ENCODE data around the gene COIL. TPM values are rescaled to one million over a fixed set of nuclear protein-coding genes. Genes with fewer than 3 reads are reported as not detected.

COIL gene
- total RNA-seq, 1 donor from 2014 or later, result 21.6 TPM

DNA sequence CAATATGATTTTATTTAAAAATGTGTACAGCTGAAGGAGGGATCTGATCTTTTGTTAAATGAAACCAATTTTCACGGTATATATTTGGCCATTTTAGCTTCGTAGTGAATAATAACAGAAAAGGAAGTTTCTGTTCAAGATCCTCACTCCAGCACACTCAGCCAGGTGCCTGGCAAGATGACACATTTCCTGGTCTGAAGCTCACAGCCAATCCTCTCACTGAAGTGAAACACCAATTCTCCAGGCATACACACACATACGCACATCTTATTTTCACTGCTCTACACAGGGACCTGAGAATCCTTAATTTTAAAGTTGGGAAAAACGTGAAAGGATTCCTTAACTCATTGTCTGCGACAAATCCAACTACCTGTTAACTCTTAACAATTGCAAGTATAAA is 22.6 kb downstream of the COIL start:
- intact Hi-C loops (cut with micrococcal nuclease), result loop anchor here (10.0 kb wide), 1 partner anchor 343 kb away; the partner anchor contains the start of gene NOG

- intact Hi-C loops (cut with micrococcal nuclease), result loop anchor here (10.0 kb wide), 1 partner anchor 343 kb away; the partner anchor contains the start of gene NOG
Measured at GRCh38 chr17:56937687-56938086, 23.2 kb downstream of the COIL start.

DNA sequence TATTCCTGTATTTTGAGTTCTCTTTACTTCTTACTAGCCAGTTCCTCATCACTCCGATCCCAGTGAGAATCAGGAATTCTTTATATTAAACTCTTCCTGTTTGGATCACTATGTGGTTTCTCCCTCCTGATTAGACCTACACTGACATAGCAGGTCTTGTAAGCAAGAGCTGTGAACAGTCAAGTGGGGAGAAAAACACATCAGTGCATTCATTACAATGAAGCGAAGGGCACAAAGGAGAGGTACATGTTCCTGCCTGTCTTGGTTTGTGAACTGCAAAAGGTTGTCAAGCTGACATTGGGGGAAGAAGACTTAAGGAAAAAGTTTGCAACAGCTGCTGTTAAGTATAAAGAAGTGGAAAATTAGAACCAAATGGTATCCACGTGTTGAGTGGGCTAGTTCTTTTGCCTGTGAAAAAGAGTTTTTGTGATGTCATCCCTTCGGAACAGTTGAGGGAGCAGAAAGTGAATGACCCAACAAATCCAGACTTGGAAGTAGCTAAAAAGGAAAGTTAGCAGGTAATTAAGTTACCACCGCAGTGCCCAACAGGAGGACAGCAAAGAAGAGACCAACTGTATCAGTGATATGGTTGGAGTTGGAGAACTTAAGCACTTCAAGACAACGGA is 24.0 kb downstream of the COIL start:
- intact Hi-C loops (cut with micrococcal nuclease), result loop anchor here (10.0 kb wide), 1 partner anchor 342 kb away; the partner anchor contains the start of gene NOG

DNA sequence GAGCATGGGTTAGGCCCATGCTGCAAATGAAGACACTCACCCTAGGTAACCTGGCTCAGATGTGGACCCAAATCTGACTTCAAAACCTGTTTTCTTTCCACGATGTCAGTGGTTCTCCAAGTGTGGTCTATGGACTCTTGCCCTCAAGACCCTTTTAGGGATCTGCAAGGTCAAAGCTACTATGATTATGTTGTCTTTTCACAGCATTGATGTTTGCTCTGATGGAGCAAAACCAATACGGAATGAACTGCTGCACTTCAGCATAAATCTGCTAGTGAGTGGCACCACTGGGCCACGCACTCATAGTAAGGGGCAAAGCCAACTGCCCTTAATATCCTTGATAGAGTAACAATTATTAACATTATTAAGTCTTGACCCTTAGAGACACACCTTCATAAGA is 25.4 kb downstream of the COIL start:
- intact Hi-C loops (cut with micrococcal nuclease), result loop anchor here (10.0 kb wide), 1 partner anchor 341 kb away; the partner anchor contains the start of gene NOG

- intact Hi-C loops (cut with micrococcal nuclease), result loop anchor here (10.0 kb wide), 1 partner anchor 339 kb away; the partner anchor contains the start of gene NOG
Measured at GRCh38 chr17:56934280-56934679, 26.6 kb downstream of the COIL start.

GRCh38 chr17:56933868-56934267 is 27.0 kb downstream of the COIL start:
- intact Hi-C loops (cut with micrococcal nuclease), result loop anchor here (10.0 kb wide), 1 partner anchor 339 kb away; the partner anchor contains the start of gene NOG

DNA sequence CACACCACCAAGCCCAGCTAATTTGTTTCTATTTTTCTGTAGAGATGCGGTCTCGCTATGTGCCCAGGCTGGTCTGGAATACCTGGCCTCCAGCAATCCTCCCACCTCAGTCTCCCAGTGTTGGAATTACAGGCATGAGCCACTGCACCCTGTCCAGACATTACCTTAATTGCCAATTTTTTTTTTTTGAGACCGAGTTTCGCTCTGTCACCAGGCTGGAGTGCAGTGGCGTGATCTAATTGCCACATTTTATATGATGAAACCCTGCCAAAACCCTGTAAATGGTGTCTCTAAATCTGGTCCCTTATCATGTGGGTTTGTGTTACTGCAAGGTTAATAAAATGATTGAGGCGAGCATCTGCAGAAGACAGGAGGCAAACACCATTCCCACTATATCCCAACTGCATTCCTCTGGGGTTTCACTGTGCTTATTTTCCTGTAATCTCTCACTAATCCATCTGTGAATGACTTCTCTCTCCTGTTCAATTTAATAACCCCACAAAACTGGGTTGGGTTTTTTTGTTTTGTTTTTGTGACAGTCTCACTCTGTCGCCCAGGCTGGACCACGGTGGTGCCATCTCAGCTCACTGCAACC is 27.6 kb downstream of the COIL start:
- intact Hi-C loops (cut with micrococcal nuclease), result loop anchor here (10.0 kb wide), 1 partner anchor 338 kb away; the partner anchor contains the start of gene NOG

DNA sequence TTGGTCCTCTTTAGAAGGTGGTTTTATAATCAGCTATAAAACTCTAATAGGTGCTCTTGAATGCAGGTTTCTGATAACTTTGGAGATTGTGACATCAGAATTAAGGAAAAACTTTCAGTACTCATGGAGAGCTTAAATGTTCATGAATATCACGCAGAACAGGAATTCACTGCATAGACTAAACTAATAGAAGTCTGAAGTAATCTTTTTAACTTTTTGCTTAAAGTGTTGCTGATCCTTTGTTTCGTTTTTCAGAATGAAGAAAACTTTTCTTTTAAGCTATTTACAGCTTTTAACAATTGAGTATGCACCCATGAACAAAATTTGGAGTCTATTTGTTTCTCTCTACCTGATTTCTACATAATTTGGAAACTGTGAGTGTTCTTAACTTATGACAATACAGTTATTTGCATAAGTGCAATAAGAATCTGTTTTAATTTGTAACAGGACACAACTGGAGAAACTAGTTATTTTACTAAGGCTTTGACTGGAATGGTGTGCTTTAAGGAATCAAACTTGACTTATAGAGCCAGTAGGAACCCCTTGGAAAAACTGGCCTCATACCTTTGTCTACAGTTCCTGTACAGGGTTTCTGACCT is 30.0 kb downstream of the COIL start:
- intact Hi-C loops (cut with micrococcal nuclease), result loop anchor here (10.0 kb wide), 1 partner anchor 336 kb away; the partner anchor contains the start of gene NOG

- intact Hi-C loops (cut with micrococcal nuclease), result no loop called here
Measured at GRCh38 chr17:56929362-56929969, 31.4 kb downstream of the COIL start.

DNA sequence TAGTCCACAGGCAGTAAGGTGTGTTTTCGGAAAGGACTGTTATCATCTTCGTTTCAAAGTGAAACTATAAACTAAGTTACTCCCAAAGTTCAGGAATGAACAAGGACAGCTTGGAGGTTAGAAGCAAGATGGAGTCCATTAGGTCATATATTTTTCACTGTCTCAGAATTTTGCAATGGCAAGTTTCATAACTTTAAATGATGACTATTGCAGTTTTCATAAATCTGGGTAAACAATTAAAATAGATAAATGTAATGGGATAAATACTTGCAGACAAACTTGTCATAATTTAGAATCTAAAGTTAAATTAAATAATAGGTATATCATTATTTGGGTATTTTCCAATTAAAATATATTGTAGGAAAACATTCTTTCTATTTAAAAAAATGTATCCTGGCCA is 32.3 kb downstream of the COIL start:
- intact Hi-C loops (cut with micrococcal nuclease), result no loop called here

- intact Hi-C loops (cut with micrococcal nuclease), result no loop called here
Measured at GRCh38 chr17:56926704-56927103, 34.1 kb downstream of the COIL start.

DNA sequence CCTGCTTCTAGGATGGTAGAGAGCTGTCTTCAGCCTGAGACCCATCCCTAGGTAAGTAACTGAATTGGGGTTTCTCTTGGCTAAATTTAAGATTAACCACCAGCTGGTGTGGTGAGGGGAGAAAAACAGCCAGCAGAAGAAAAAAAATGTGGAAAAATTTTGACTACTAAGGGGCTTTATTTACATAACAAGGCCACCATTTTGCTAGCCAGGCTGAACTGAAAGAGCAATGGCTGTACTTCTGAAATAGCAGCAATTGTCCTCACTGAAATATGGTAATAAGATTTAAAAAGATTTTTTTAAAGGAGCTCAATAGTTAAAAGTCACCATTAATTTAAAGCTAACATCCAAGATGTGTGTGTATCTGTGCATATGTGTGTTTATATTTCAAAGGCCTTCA is 34.6 kb downstream of the COIL start:
- intact Hi-C loops (cut with micrococcal nuclease), result no loop called here

GRCh38 chr17:56925088-56925487 is 35.8 kb downstream of the COIL start:
- intact Hi-C loops (cut with micrococcal nuclease), result no loop called here

DNA sequence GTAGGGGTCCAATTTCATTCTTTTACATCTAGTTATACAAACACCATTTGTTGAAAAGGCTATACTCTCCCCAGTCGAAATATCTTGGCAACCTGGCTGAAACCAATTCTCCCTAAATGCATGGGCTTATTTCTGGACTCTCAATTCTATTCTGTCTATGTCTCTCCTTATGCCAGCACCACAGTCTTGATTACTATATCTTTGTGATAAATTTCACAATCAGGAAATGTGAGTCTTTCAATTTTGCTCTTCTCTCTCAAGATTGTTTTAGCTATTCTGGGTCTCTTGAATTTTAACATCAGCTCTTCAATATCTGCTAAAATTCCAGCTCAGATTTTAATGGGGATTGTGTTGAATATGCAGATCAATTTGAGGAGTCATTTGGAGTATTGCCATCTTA is 41.1 kb downstream of the COIL start:
- intact Hi-C loops (cut with micrococcal nuclease), result no loop called here

- intact Hi-C loops (cut with micrococcal nuclease), result no loop called here
Measured at GRCh38 chr17:56918916-56919315, 41.9 kb downstream of the COIL start.

DNA sequence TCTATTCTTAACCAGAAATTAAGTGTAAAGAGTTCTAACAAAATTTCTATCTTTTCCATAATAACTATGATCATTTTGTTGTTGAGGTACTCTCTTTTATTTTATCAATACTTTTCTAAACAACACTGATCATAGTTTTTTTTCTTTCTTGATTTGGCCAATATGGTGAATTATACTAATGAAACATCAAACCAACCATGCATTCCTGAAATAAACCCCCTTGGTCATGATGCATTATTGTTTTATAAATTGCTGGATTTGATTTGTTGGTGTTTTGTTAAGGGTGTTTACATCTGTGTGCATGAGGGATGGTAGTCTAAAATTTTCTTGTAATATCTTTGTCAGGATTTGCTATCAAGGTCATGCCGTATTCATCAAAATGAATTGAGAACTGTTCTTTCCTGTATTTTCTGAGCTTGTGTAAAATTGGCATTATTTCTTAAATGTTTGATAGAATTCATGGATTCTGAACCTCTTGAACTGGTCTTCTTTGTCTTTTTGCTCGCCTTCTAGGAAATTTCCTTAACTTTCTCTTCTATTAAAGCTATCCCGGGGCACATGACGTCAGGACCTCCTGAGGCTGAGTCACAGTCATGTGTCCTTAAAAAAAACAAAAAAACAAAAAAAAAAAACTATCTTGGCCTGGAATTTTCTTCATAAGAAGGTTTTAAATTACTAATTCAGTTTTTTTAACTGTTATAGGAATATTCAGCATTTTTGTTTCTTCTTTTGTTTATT is 43.1 kb downstream of the COIL start:
- intact Hi-C loops (cut with micrococcal nuclease), result no loop called here

DNA sequence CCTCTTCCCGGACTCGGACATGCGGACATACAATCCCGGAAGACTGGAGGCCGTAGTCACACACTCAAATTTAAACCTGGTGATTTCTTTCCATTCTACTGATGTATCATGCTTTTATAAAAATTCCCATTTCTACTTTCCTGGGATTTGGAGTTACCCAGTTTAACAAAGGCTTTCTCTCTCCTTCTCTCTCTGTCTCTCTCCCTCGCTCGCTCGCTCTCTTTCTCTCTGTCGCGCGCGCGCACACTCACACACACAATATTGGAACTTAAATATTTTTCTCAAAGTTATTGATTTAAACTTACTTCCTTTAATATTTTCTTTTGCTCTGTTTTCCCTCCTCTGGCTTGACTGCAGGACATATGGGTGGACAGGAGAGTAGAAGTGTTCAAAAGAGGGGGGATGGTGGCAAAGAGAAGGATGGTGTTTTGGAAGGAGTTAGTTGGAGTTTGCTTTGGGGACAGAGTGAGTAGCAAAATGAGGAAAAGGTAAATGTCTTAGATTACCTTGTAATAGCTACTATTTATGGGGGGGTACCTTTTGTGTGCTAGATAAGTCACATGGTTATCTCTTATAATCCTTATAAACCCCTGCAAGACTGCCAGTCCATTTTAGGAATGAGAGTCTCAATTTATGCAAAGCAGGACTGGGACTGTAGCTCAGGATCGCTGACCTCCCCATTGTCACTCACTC is 46.1 kb downstream of the COIL start:
- intact Hi-C loops (cut with micrococcal nuclease), result loop anchor here (1.0 to 5.0 kb wide), 5 partner anchors 47 to 1492 kb away; partner anchors contain the start of genes AKAP1, C17orf67, COIL and MMD

DNA sequence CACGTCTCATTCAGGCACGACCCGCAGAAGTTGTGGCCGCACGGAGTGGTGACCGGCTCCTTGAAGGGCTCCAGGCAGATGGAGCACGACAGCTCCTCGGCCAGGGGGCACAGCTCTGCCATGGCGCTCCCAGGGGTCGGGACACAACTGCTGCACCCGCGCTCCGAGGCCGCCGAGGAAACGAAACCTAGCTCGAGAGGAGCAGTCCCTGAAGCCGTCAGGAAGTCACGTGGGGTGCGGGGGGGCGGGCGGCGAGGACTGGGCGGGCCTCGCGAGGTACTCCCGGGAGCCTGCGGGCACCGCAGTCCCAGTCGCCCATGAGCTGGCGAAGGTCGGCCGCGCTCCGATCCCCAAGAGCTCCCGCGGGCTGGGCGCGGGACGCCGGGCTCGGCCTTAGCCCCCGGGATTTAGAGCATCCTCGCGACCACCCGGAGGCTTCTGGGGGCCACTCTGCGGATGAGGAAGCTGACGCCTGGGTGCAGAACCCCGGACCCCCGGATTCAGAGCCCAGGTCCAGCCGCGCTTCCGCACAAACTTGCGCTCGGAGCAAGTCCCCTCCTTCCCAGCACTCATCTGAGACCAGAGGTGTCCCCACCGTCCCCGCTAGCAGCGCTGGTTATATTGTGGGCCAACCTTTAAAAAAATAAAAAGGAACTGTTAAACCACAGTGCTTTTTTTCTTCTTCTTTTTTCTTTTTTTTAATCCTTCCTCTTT is 46.8 kb downstream of the COIL start, which contains the start of gene TRIM25:
Gene TRIM25 (minus strand): TSS at position 183 of the 714 bp plus-strand sequence. CDS start 61 bp downstream, at position 122.
- intact Hi-C loops (cut with micrococcal nuclease), result loop anchor here (1.0 to 5.0 kb wide), 6 partner anchors 47 to 1492 kb away; partner anchors contain the start of genes AKAP1, C17orf67, COIL and MMD

DNA sequence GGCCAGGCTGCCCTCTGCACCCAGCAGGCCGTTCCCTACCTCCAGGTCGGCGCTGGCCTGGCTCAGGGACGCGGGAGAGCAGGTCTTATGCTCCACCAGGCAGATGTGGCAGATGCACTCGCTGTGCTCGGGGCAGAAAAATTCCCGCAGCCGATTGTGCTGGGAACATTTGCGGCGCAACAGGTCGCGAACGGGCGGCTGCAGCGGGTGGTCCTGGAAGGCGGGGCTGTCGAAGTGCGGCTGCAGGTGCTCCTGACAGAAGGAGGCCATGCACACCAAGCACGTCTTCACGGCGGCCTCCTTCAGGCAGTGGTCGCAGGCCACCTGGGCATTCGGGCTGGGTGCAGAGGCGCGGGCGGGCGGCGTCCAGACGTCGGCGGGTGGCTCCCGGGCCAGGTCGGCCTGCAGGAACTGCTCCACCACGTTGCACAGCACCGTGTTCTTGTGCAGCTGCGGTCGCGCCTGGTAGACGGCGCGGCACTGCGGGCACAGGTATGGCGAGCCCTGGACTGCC is 47.4 kb downstream of the COIL start:
- intact Hi-C loops (cut with micrococcal nuclease), result loop anchor here (1.0 to 5.0 kb wide), 2 partner anchors 94 to 1491 kb away; partner anchors contain the start of gene MMD

Data from T-helper 1 cell treated with Interleukin-12 subunit alpha and Interleukin-12 subunit beta and Interleukin-4 antibody, amounts not matched to agents 30 ng/mL and 1 ng/mL, for 36 hours (primary cell).